ENCODE data around the gene LRRC14B.
"Not testable (repeated sequence)": the region's sequence is repeated elsewhere in the genome, so short reads cannot be mapped to it uniquely, and the experiment has no call there.

Gene LRRC14B

DNA sequence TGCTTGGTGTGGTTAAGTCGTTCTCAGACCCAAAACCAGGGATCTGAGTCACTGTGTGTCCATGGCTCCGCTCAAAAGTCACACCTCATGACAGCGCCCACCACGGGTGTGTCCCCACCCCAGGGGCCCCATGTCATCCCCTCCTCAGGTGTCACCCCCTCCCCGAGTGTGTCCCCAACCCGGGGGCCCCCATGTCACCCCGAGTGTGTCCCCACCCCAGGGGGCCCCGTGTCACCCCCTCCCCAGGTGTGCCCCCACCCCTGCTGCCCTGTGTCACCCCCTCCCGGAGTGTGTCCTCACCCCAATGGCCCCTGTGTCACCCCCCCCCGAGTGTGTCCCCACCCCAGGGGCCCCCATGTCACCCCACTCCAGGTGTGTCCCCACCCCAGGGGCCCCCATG is 5.1 kb downstream of the LRRC14B start:
- Histone ChIP-seq H3K27me3 (ENCODE audit: insufficient read depth, low read depth, severe bottlenecking) (no peaks in the 10 kb centered on the region), H3K4me3 (ENCODE audit: low read depth, low read length) (no peak overlapping the region), H3K36me3 (peaks cover 9% of the 10 kb centered on the region; the same call in 1 of the 2 replicates), H3K9me3 (ENCODE audit: severe bottlenecking) (no peaks in the 10 kb centered on the region), H3K27ac (no peak overlapping the region)
- no peak for DNase-seq
- no peak for TF ChIP-seq CTCF (IDR thresholded peaks at IDR 0.05; ENCODE audit: low read depth, low read length)

DNA sequence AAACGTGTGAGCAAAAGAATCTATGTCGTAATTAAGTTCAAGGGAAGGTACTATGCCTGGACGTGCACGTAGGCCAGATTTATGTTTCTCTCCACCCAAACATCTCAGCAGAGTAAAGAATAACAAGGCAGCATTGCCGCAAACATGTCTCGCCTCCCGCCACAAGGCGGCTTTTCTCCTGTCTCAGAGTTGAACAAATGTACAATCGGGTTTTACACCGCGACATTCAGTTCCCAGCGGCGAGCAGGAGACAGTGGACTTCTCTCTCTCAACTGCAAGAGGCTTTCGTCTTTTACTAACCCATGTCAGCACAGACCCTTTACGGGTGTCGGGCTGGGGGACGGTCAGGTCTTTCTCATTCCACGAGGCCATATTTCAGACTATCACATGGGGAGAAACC is 5.7 kb downstream of the LRRC14B start:
- peaks cover 11% of the 10 kb centered on the region; the same call in 1 of the 2 replicates for H3K36me3 ChIP-seq
- H3K27me3 ChIP-seq (ENCODE audit: insufficient read depth, low read depth, severe bottlenecking); H3K9me3 ChIP-seq (ENCODE audit: severe bottlenecking); H3K4me3 ChIP-seq (ENCODE audit: low read depth, low read length); H3K27ac ChIP-seq: not testable (repeated sequence)
- peak; percentile 13 for DNase-seq

DNA sequence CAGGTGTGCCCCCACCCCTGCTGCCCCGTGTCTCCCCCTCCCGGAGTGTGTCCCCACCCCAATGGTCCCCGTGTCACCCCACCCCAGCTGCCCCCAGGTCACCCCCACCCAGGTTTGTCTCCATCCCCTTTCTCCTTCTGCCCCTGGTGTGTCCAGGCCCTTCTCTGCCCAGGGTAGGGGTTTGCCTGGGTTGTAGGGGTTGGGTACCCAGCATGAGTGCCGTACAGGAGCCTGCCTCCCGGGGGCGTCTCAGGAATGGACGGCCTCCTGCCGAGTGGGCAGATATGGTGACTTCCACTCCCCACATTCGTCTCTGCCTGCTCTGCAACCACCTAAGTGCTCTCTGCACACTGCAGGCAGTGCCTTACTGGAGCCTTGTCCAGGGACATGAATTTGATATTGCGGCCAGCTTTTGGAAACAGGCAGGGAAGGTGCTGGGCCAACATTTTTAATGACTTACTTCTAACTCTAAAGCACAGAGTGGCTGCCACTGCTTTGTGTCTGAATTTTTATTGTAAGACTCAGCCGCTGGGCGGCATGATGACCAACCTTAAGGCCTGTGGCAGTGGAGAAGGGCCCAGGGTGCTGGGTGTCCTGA is 6.7 kb downstream of the LRRC14B start:
- no peaks in the 10 kb centered on the region for H3K9me3 ChIP-seq (ENCODE audit: severe bottlenecking)
- H3K36me3 ChIP-seq = peaks cover 11% of the 10 kb centered on the region; the same call in 1 of the 2 replicates
- no peak for DNase-seq
- no peaks in the 10 kb centered on the region for H3K27me3 ChIP-seq (ENCODE audit: insufficient read depth, low read depth, severe bottlenecking)
- TF ChIP-seq CTCF (IDR thresholded peaks at IDR 0.05; ENCODE audit: low read depth, low read length) = no peak
- H3K27ac ChIP-seq = no peak overlapping the region
- no peak overlapping the region for H3K4me3 ChIP-seq (ENCODE audit: low read depth, low read length)

- no peak for DNase-seq
Measured at GRCh38 chr5:198516-199196, 7.4 kb downstream of the LRRC14B start.

GRCh38 chr5:199197-199949 is 8.1 kb downstream of the LRRC14B start:
- Histone ChIP-seq H3K27me3 (ENCODE audit: insufficient read depth, low read depth, severe bottlenecking) (no peaks in the 10 kb centered on the region), H3K4me3 (ENCODE audit: low read depth, low read length) (no peak overlapping the region), H3K9me3 (ENCODE audit: severe bottlenecking) (no peaks in the 10 kb centered on the region), H3K27ac (no peak overlapping the region), H3K36me3 (peaks cover 24% of the 10 kb centered on the region)
- TF ChIP-seq CTCF (IDR thresholded peaks at IDR 0.05; ENCODE audit: low read depth, low read length) = no peak
- DNase-seq = no peak

More at GRCh38 chr5:198516-199196, 7.4 kb downstream of the LRRC14B start:
- H3K9me3 ChIP-seq (ENCODE audit: severe bottlenecking) = no peaks in the 10 kb centered on the region
- no peak overlapping the region for H3K27ac ChIP-seq
- H3K4me3 ChIP-seq (ENCODE audit: low read depth, low read length) = no peak overlapping the region
- peaks cover 17% of the 10 kb centered on the region for H3K36me3 ChIP-seq
- TF ChIP-seq CTCF (IDR thresholded peaks at IDR 0.05; ENCODE audit: low read depth, low read length) = no peak
- H3K27me3 ChIP-seq (ENCODE audit: insufficient read depth, low read depth, severe bottlenecking) = no peaks in the 10 kb centered on the region

GRCh38 chr5:199950-200645 is 8.8 kb downstream of the LRRC14B start:
- no peaks in the 10 kb centered on the region for H3K27me3 ChIP-seq (ENCODE audit: insufficient read depth, low read depth, severe bottlenecking)
- no peak for DNase-seq
- H3K36me3 ChIP-seq = peaks cover 29% of the 10 kb centered on the region
- no peak for TF ChIP-seq CTCF (IDR thresholded peaks at IDR 0.05; ENCODE audit: low read depth, low read length)
- no peaks in the 10 kb centered on the region for H3K9me3 ChIP-seq (ENCODE audit: severe bottlenecking)
- H3K4me3 ChIP-seq (ENCODE audit: low read depth, low read length) = no peak overlapping the region
- no peak overlapping the region for H3K27ac ChIP-seq
